GM15510 (cell line): ENCODE results near the gene COPZ2.
A peak's percentile ranks its signal among the peaks of the same experiment; 100 is the strongest.

Experiments
- POLR2A ChIP-seq: IDR thresholded peaks from 3 replicates; pipeline ENCODE4 v1.6.1; 2011; ENCODE audit warnings: borderline replicate concordance; ENCODE audit not compliant: insufficient read length; ENCODE audit errors: extremely low read depth

COPZ2 gene

GRCh38 chr17:48037036-48037837 lies at the start of gene COPZ2:
Gene COPZ2, minus strand, starts transcription at chr17:48037797. Its CDS starts 20 bp downstream, at chr17:48037777.
- no peak for TF ChIP-seq POLR2A

GRCh38 chr17:48084932-48085331 lies 47.3 kb upstream of the COPZ2 start:
- no peak for TF ChIP-seq POLR2A

- TF ChIP-seq POLR2A, result no peak
These were observed 44.3 kb upstream of the COPZ2 start for GRCh38 chr17:48081858-48082257.

- no peak for TF ChIP-seq POLR2A
These were observed 36.9 kb upstream of the COPZ2 start for GRCh38 chr17:48074322-48075081.

- TF ChIP-seq POLR2A, result no peak
These were observed 34.1 kb upstream of the COPZ2 start for GRCh38 chr17:48071654-48072053.

GRCh38 chr17:48070195-48070594 lies 32.6 kb upstream of the COPZ2 start:
- TF ChIP-seq POLR2A, result no peak

- TF ChIP-seq POLR2A, result no peak
These were observed 30.9 kb upstream of the COPZ2 start for GRCh38 chr17:48068491-48068961.

- TF ChIP-seq POLR2A, result no peak
These were observed 29.6 kb upstream of the COPZ2 start for GRCh38 chr17:48067245-48067644.

GRCh38 chr17:48066656-48067055 lies 29.1 kb upstream of the COPZ2 start:
- TF ChIP-seq POLR2A, result no peak

- no peak for TF ChIP-seq POLR2A
These were observed 28.6 kb upstream of the COPZ2 start for GRCh38 chr17:48066192-48066591.

- no peak for TF ChIP-seq POLR2A
These were observed 27.0 kb upstream of the COPZ2 start for GRCh38 chr17:48064638-48065037.

GRCh38 chr17:48062273-48062672 lies 24.7 kb upstream of the COPZ2 start:
- no peak for TF ChIP-seq POLR2A

- TF ChIP-seq POLR2A, result peak; percentile 19
These were observed 22.7 kb upstream of the COPZ2 start for GRCh38 chr17:48060249-48060648.

GRCh38 chr17:48059125-48059668 lies 21.6 kb upstream of the COPZ2 start:
- peak; percentile 19 for TF ChIP-seq POLR2A

GRCh38 chr17:48058393-48059124 lies 21.0 kb upstream of the COPZ2 start:
- TF ChIP-seq POLR2A, result no peak

GRCh38 chr17:48057626-48058025 lies 20.0 kb upstream of the COPZ2 start:
- TF ChIP-seq POLR2A, result no peak

GRCh38 chr17:48056879-48057278 lies 19.3 kb upstream of the COPZ2 start:
- no peak for TF ChIP-seq POLR2A
